IMR-90 (cell line): ENCODE data around the gene MED26. TPM values are rescaled to one million over a fixed set of nuclear protein-coding genes. Genes with fewer than 3 reads are reported as not detected.
A peak's percentile ranks its signal among the peaks of the same experiment; 100 is the strongest.

ENCODE experiments used
- ATAC-seq: fragments of 200-7000 bp; cut with Tn5 transposase; 2 replicates; pipeline ENCODE4 v1.9.1; 2020; ENCODE audit warnings: low read depth, mild to moderate bottlenecking, moderate library complexity
- BruUV-seq: library from RNA; stranded (reverse); fragments of 400-500 nt; replicated peaks from 2 replicates; lab custom pipeline; 2021; lab: Mats Ljungman, UMichigan
- CTCF ChIA-PET: fragments of 300-600 bp; formaldehyde crosslinking; extraction: SDS; loops from one replicate; lab custom pipeline; 2021; ENCODE audit warnings: antibody characterized with exemption; lab: Yijun Ruan, JAX
- POLR2A ChIA-PET: fragments of 300-600 bp; sonication (Branson Sonifier 250); formaldehyde crosslinking; loops from one replicate; lab custom pipeline; 2022; ENCODE audit warnings: antibody characterized with exemption; ENCODE audit not compliant: unreplicated experiment; lab: Charles Lee
- DNase-seq: peaks from one replicate; pipeline ENCODE4 v3.0.0; 2013
- H2AFZ ChIP-seq: replicated peaks from 2 replicates; pipeline ENCODE3; 2013; ENCODE audit warnings: low read length, mild to moderate bottlenecking; ENCODE audit not compliant: poor library complexity
- H2AK5ac ChIP-seq: 2 replicates; pipeline ENCODE4 v1.6.1; 2013; ENCODE audit warnings: low read depth, low read length, inconsistent platforms
- H2AK9ac ChIP-seq: replicated peaks from 2 replicates; pipeline ENCODE3; 2013; ENCODE audit warnings: mild to moderate bottlenecking, low read depth, low read length, moderate library complexity; ENCODE audit not compliant: poor library complexity
- H2BK120ac ChIP-seq: 2 replicates; pipeline ENCODE4 v1.6.1; 2013; ENCODE audit warnings: low read depth, low read length, inconsistent platforms
- H2BK15ac ChIP-seq: 3 replicates; pipeline ENCODE4 v1.6.1; 2013; ENCODE audit warnings: low read depth, low read length, inconsistent platforms
- H2BK20ac ChIP-seq: 2 replicates; pipeline ENCODE4 v1.6.1; 2013; ENCODE audit warnings: low read depth, mild to moderate bottlenecking, inconsistent platforms, low read length, moderate library complexity
- H2BK5ac ChIP-seq: 2 replicates; pipeline ENCODE4 v1.6.1; 2013; ENCODE audit warnings: mild to moderate bottlenecking, low read depth, low read length, inconsistent platforms; ENCODE audit not compliant: poor library complexity, severe bottlenecking
- H3K14ac ChIP-seq: replicated peaks from 2 replicates; pipeline ENCODE4 v1.6.1; 2013; ENCODE audit warnings: low read depth, low read length, inconsistent platforms
- H3K18ac ChIP-seq: 2 replicates; pipeline ENCODE4 v1.6.1; 2013; ENCODE audit warnings: low read depth, low read length, control low read depth
- H3K23ac ChIP-seq: 2 replicates; pipeline ENCODE4 v1.6.1; 2013; ENCODE audit warnings: low read depth, low read length, inconsistent platforms
- H3K27ac ChIP-seq: 2 replicates; pipeline ENCODE4 v1.5.1; 2013; ENCODE audit warnings: mild to moderate bottlenecking, control low read depth, low read length; ENCODE audit not compliant: insufficient read depth
- H3K27me3 ChIP-seq: 2 replicates; pipeline ENCODE4 v1.6.1; 2013; ENCODE audit warnings: low read length; ENCODE audit not compliant: control insufficient read depth, insufficient read depth
- H3K36me3 ChIP-seq: 2 replicates; pipeline ENCODE4 v1.6.1; 2013; ENCODE audit warnings: low read length, mixed read lengths; ENCODE audit not compliant: control insufficient read depth, insufficient read depth
- H3K4ac ChIP-seq: 2 replicates; pipeline ENCODE4 v1.6.1; 2013; ENCODE audit warnings: low read depth, low read length, inconsistent platforms
- H3K4me1 ChIP-seq: 2 replicates; pipeline ENCODE4 v1.6.1; 2013; ENCODE audit warnings: low read length, mixed read lengths; ENCODE audit not compliant: control insufficient read depth, insufficient read depth
- H3K4me2 ChIP-seq: 2 replicates; pipeline ENCODE4 v1.6.1; 2013; ENCODE audit warnings: low read depth, mild to moderate bottlenecking, control low read depth, low read length, moderate library complexity
- H3K4me3 ChIP-seq: 2 replicates; pipeline ENCODE4 v1.5.1; 2013; ENCODE audit warnings: low read depth, mild to moderate bottlenecking, control low read depth, low read length, moderate library complexity; ENCODE audit not compliant: insufficient read depth
- H3K56ac ChIP-seq: 2 replicates; pipeline ENCODE4 v1.6.1; 2013; ENCODE audit warnings: low read length, inconsistent platforms; ENCODE audit not compliant: insufficient read depth; ENCODE audit errors: extremely low read depth
- H3K79me1 ChIP-seq, 2 experiments: 2 replicates each; pipeline ENCODE4 v1.6.1; 2013; ENCODE audit warnings: low read length in 2 of 2, inconsistent platforms in 1 of 2, low read depth in 1 of 2
- H3K9ac ChIP-seq: 2 replicates; pipeline ENCODE4 v1.6.1; 2013; ENCODE audit warnings: low read depth, low read length, control low read depth
- H3K9me1 ChIP-seq: 2 replicates; pipeline ENCODE4 v1.6.1; 2013; ENCODE audit warnings: low read length, inconsistent platforms; ENCODE audit not compliant: insufficient read depth
- H3K9me3 ChIP-seq: 2 replicates; pipeline ENCODE4 v1.6.1; 2013; ENCODE audit warnings: low read length; ENCODE audit not compliant: control insufficient read depth, insufficient read depth
- H4K20me1 ChIP-seq: 2 replicates; pipeline ENCODE4 v1.6.1; 2013; ENCODE audit warnings: low read length, inconsistent platforms; ENCODE audit not compliant: insufficient read depth
- H4K5ac ChIP-seq: 2 replicates; pipeline ENCODE4 v1.6.1; 2013; ENCODE audit warnings: mild to moderate bottlenecking, low read depth, low read length, control low read depth
- H4K8ac ChIP-seq, 2 experiments: 2 replicates each; pipeline ENCODE4 v1.6.1; 2013; ENCODE audit warnings: low read depth in 2 of 2, low read length in 2 of 2, control low read depth in 1 of 2, inconsistent platforms in 1 of 2
- H4K91ac ChIP-seq: 2 replicates; pipeline ENCODE4 v1.6.1; 2013; ENCODE audit warnings: low read depth, low read length, inconsistent platforms; ENCODE audit not compliant: insufficient read depth
- CEBPB ChIP-seq: IDR thresholded peaks from 2 replicates; pipeline ENCODE4 v1.6.1; 2012; ENCODE audit warnings: low read depth, low read length, improper control_type of control experiment
- CTCF ChIP-seq: conservative IDR thresholded peaks from 2 replicates; pipeline ENCODE4 v1.5.1; 2012; ENCODE audit warnings: mild to moderate bottlenecking, low read depth, low read length, improper control_type of control experiment
- ELK1 ChIP-seq: fragments of 150-350 bp; IDR thresholded peaks from 2 replicates; pipeline ENCODE4 v1.6.1; 2016; ENCODE audit warnings: low read depth, mild to moderate bottlenecking, low read length, moderate library complexity, borderline replicate concordance
- MAFK ChIP-seq: IDR thresholded peaks from 2 replicates; pipeline ENCODE4 v1.6.1; 2012; ENCODE audit warnings: low read depth, low read length, improper control_type of control experiment
- MAZ ChIP-seq: IDR thresholded peaks from 2 replicates; pipeline ENCODE4 v1.6.1; 2012; ENCODE audit warnings: low read depth, mild to moderate bottlenecking, low read length, improper control_type of control experiment, moderate library complexity, borderline replicate concordance
- NFE2L2 ChIP-seq: fragments of 150-350 bp; IDR thresholded peaks from 2 replicates; pipeline ENCODE4 v1.6.1; 2016; ENCODE audit warnings: low read depth, mild to moderate bottlenecking, low read length
- RAD21 ChIP-seq: IDR thresholded peaks from 2 replicates; pipeline ENCODE4 v1.6.1; 2012; ENCODE audit warnings: low read length, improper control_type of control experiment
- RCOR1 ChIP-seq: IDR thresholded peaks from 2 replicates; pipeline ENCODE4 v1.6.1; 2012; ENCODE audit warnings: mild to moderate bottlenecking, low read length, improper control_type of control experiment; ENCODE audit not compliant: insufficient replicate concordance
- SMC3 ChIP-seq: fragments of 150-350 bp; IDR thresholded peaks from 2 replicates; pipeline ENCODE4 v1.6.1; 2016; ENCODE audit warnings: low read depth, mild to moderate bottlenecking, antibody characterized with exemption, low read length, moderate library complexity
- USF2 ChIP-seq: fragments of 150-350 bp; IDR thresholded peaks from 2 replicates; pipeline ENCODE4 v1.6.1; 2017; ENCODE audit warnings: mild to moderate bottlenecking, antibody characterized with exemption, low read length, low read depth
- WGBS, 2 experiments: methylation state at CpG; one replicate each; pipeline versions ENCODE4 v1.1.5 to v1.1.7; 2013; ENCODE audit warnings: missing lambda C conversion rate in 2 of 2; ENCODE audit not compliant: insufficient read length in 1 of 2; ENCODE audit errors: extremely low coverage in 2 of 2; 5-methylcytosine and 5-hydroxymethylcytosine counted together
- dilution Hi-C: fragments of 300-500 bp; cut with HindIII; formaldehyde crosslinking; loops from one replicate; pipeline ENCODE4 v1.14.3; 2018; ENCODE audit warnings: low sequenced_read_pairs; ENCODE audit not compliant: unreplicated experiment
- in situ Hi-C: fragments of 300-500 bp; cut with MboI; formaldehyde crosslinking; loops from 3 replicates; pipeline ENCODE4 v1.14.3; 2019; ENCODE audit warnings: low sequenced_read_pairs, inconsistent platforms, mixed read lengths
- intact Hi-C: fragments of 100-400 bp; cut with micrococcal nuclease; formaldehyde crosslinking; loops from 2 replicates; pipeline ENCODE4 v1.10.0; 2022
- polyA plus RNA-seq, 3 experiments: library from polyadenylated mRNA; depleted of rRNA; stranded (reverse); fragments of >200 nt; gene quantifications; 2 replicates each; pipeline ENCODE4 v1.2.3, GENCODE V29; 2012; ENCODE audit warnings: low replicate concordance in 1 of 3
- total RNA-seq: library from RNA; depleted of rRNA; stranded (reverse); fragments of >200 nt; gene quantifications from 2 replicates; pipeline ENCODE4 v1.2.3, GENCODE V29; 2012

The MED26 gene
- total and polyA plus RNA-seq, 2 of the 4 experiments (the other 2 are of a cell fraction) = 2.0 to 4.0 TPM

DNA sequence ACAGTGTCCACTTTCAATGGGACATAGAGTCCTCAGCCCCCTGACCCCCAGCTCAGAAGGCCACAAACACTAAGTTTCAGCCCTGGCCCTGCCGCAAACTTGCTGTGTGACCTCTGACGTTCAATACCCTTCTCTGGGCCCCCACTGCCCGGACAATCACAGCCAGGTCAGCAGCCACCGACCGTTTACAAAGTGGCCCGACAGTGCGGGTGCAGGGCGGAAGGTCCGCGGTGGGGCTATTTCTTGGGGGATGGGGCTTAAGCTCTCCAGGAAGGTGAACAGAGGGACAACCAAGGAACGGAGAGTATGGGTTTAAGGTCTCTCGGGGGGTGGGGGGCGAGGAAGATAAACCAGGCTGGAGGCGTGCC lies 31.4 kb upstream of the MED26 start (continued):
- no peak for TF ChIP-seq CTCF
- TF ChIP-seq RCOR1 = no peak
- TF ChIP-seq SMC3 = no peak
- no peak for TF ChIP-seq RAD21

- Histone ChIP-seq H3K4me3 (no peak overlapping the region), H3K27me3 (no peaks in the 10 kb centered on the region), H3K27ac (no peak overlapping the region), H2AK5ac (no peak overlapping the region), H2BK5ac (no peak overlapping the region), H4K20me1 (peaks cover 48% of the 10 kb centered on the region), H3K4me1 (no peaks in the 10 kb centered on the region), H3K9me1 (peaks cover 25% of the 10 kb centered on the region), H3K4me2 (no peak overlapping the region), H4K91ac (no peak overlapping the region), H3K4ac (no peak overlapping the region), H3K9ac (no peak overlapping the region), H4K5ac (no peak overlapping the region), H3K56ac (no peak overlapping the region), H2BK120ac (no peak overlapping the region), H3K36me3 (peaks cover 43% of the 10 kb centered on the region), H4K8ac (no peak overlapping the region), H3K9me3 (no peaks in the 10 kb centered on the region), H2BK20ac (no peak overlapping the region), H3K23ac (no peak overlapping the region), H3K79me1 (peaks cover 38 to 65% of the 10 kb centered on the region in 2 experiments), H2AK9ac (no peak overlapping the region), H3K18ac (no peak overlapping the region), H3K14ac (no peak overlapping the region), H2BK15ac (no peak overlapping the region), H2AFZ (peak overlapping the region; percentile 25)
- 80% methylated on average over 1 of the region's 5 CpGs; no CpG with 5 or more reads in 1 of the 2 experiments for WGBS, 2 experiments
- TF ChIP-seq MAZ = no peak
- TF ChIP-seq CEBPB = no peak
- no peak for TF ChIP-seq MAFK
- no peak for TF ChIP-seq SMC3
- no peak for TF ChIP-seq CTCF
- TF ChIP-seq NFE2L2 = no peak
- TF ChIP-seq USF2 = no peak
- TF ChIP-seq ELK1 = no peak
- dilution Hi-C loops = no loop called here
- ChIA-PET CTCF (no interaction called here), POLR2A (no interaction called here)
- ATAC-seq (no peak), DNase-seq (no peak)
- BruUV-seq = no TSS peak
- in situ Hi-C loops = no loop called here
- intact Hi-C loops = no loop called here
Observed at GRCh38 chr19:16657384-16657783, 29.4 kb upstream of the MED26 start.
